AML-193 (cell line): ENCODE data around the gene PRKG1.

Experiments used
- DNase-seq, 2 experiments: peaks; one replicate each; lab custom pipeline; 2025; lab: John Stamatoyannopoulos, UW

The PRKG1 gene

DNA sequence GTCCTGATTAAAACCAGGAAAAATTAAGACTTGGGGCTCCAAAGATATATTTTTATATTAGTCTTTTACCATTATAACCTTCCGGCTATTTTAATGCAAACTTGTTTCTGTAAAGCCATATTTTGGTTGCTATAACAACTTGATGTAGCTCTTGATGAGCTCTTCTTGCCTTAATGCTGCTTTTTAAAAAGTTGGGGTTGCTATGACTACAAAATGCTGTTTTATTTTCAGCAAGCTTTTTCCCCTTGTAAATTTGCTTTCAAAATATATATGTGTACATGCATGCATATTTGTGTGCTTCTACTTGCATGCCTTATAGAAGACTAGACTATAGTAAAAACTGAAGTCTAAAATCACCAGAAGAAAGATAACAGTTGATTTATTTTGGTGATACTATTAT lies 525.4 kb downstream of the PRKG1 start:
- DNase-seq: no peak

GRCh38 chr10:51602326-51602725 lies 528.0 kb downstream of the PRKG1 start:
- DNase-seq: no peak

DNA sequence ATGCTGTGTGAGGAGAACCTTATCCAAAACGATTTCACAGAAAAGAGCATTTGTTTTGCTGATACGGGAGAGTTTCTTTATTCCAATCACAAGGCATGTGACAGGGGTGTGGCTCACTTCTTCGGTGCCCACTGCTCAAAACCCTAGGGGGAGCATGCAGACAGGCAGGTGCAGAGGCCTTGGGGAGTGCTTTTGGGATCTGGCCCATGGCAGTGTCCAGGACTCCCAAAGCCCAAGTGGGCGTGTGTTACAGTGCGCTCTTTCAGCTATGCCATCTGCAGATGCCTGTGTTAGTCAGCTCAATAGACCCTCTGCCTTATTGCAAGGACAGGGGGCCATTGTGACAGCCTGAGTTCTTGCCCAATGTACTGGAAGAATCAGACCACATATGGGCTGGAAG lies 530.3 kb downstream of the PRKG1 start:
- DNase-seq: no peak

DNA sequence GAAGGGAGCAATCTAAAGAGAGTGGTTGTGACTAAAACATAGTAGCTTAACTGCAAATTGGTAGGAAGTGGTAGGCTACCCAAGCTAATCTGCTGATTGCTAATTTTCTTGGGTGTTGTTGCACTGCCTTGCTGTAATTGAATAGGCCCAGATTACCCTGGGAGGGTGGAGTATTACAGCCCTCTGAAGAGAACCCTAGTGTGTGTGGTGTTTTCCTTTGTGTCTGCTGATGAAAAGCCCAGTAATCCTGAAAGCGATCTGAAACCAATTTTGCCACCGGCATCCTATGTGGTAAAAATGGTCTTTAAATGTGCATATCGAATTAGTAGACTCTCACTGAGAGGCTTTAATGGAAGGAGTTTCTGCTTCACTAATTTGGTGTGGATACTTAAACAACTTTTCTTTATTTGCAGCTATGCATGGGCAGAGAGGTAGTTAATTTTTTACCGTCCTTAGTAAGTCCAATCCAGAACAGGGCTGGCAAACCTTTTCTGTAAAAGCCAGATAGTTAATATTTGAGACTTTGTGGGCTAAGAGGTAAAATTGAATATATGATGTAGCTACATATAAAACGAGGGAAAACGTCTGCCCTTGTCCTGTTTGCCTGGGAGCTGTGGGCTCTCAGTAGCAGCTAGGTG lies 532.7 kb downstream of the PRKG1 start:
- DNase-seq: no peak

GRCh38 chr10:51607463-51607835 lies 533.2 kb downstream of the PRKG1 start:
- DNase-seq: no peak

GRCh38 chr10:51608211-51608610 lies 533.9 kb downstream of the PRKG1 start:
- DNase-seq: no peak

- no peak for DNase-seq
These were observed 541.5 kb downstream of the PRKG1 start for GRCh38 chr10:51615764-51616298.

DNA sequence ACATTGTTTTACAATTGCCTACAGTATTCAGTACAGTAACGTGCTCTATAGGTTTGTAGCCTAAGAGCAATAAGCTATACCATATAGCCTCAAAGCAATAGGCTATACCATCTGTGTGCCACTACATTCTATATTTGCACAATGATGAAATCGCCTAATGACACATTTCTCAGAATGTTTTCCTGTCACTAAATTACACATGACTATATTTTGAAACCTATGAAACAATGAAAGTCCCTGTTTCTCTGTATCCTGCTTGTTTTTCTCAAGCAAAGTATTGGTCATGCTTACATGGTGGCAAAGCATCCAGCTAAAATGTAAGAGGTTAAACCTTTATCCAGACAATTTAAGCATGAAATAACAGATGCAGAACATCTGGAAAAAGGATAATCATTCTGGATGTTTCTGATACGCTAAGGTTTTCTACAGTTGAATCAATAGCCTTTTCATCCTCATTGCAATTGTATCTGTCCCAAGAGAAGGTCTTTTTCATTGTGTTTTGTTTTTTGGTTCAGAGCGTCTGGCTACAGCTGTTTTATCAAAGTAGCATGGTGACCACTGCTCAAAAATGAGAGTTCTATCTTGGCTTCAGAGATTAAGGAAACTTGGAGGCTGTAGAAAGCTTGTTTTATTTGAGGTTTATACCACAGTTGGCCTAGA lies 543.4 kb downstream of the PRKG1 start:
- DNase-seq: no peak

- DNase-seq: no peak
These were observed 545.1 kb downstream of the PRKG1 start for GRCh38 chr10:51619365-51619764.

DNA sequence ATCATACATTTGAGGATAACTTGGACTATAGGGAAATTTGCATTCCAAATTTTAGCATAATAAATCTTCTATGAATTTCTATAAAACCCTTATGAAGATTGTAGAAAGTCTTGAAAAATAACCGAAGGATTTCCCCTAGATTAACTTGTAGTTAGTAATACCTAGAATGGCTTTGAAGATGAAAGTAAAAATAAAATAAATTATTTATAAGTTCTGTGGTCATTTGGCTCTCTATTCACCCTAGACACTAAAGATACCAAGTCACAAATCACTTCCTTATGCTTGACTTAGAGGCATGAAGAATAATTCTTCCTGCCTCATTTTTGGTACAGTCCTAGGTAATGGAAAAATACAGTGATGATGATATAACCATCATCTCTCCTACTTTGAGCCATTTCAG lies 545.8 kb downstream of the PRKG1 start:
- DNase-seq: no peak

- DNase-seq: no peak
These were observed 549.7 kb downstream of the PRKG1 start for GRCh38 chr10:51624013-51624412.

- DNase-seq: no peak
These were observed 555.8 kb downstream of the PRKG1 start for GRCh38 chr10:51629934-51630639.

GRCh38 chr10:51630640-51631005 lies 556.3 kb downstream of the PRKG1 start:
- no peak for DNase-seq

DNA sequence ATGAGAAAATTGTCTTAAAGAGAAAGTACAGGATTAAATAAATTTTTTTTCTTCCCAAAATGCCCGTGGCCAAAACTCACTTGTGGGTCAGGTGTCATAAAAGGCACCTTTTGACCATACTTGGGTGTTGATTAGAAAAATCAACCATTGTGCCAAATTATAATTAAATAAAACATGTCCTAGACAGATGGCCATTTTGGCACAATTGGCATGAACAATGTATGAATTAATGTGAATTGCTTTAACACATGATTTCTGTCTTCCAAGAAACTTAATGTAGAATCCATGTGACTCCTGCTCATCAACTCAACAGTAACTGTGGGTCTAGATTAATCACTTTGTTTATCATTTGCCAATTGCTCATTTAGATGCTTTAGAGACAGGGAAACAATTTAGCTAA lies 561.1 kb downstream of the PRKG1 start:
- no peak for DNase-seq

- no peak for DNase-seq
These were observed 563.9 kb downstream of the PRKG1 start for GRCh38 chr10:51638211-51638610.

DNA sequence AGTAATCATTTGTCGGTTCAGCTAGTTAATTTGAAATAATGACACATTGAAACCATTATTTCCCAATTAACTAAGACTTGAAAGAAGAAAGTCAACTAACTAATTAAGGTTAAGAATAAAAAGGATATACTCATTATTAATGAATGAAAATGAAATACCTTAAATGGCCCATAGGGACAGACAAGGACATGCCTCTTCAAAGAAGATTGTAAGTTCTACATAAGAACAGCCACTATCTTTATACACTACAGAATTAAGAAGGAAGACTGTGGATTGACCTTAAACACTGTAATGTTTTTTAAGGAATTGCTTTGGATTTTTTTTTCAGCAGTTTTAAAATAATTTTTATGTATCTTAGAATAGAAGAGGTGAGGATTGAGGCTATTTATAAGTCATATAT lies 564.5 kb downstream of the PRKG1 start:
- no peak for DNase-seq

DNA sequence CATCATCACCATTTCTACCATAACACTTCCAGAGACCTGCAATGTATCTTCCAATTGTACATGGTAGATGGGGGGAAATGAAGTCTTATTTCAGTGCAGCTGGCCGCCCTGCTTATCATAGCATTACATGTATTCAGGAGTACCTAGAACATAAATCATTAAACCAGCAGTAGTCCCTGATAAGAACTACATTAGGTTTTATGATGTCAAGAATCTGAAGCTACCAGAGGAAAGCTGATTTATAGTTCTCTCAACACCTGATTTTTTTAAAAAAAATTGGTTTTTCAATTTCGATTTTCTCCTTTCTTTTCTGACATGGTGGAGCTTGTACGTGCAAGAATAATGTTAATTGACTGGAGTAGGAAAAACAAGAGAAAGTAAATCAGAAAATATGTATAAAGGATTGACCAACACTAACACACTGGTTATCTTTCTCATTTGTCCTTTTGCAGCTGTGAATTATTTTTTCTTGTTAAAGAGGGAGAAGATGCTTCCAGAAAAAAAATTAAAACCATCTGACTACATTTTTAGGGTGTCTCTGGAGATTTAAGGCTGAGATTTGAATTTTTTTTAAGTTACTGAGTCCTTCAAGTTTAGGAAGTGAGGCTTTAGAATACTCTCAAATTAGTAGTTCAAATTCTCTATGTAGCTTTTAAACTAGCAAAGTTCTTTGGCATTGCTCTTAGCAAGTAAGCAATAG lies 566.0 kb downstream of the PRKG1 start:
- DNase-seq: no peak

- no peak for DNase-seq
These were observed 568.3 kb downstream of the PRKG1 start for GRCh38 chr10:51642581-51642980.

DNA sequence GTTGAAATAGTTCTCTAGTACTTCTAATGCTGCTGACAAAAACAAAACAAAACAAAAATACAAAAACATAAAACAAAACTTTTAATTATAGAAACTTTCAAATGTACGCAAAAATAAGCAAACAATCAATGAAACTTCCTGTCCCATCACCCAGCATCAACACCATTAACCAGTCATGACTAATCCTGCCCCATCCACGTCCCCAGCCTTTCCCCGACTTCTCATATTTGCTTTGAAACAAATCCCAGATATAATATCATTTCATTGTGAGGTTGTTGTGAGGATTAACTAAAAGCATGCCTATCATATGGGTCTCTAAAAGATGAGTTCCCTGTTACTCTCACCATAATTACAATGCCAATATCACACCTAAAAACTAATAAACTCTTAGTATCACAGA lies 569.4 kb downstream of the PRKG1 start:
- DNase-seq: no peak

GRCh38 chr10:51649064-51649463 lies 574.8 kb downstream of the PRKG1 start:
- no peak for DNase-seq

DNA sequence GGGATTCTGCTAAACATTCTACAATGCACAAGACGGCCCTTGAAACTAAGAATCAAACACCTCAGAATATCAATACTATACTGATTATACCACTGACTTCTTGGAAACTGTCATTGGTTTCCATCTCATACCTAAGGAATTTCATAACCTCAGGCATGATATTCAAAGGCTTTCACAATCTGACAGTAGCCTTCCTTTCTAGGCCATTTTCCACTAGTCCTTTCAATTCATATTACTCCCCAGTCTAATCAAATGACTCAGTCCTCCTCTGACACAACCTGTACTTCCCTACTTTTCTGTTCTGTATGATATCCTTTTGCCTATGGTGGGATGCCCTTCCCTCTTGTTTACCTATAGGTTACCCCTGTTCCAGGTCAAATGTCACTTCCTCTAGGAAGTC lies 576.8 kb downstream of the PRKG1 start:
- DNase-seq: no peak

- DNase-seq: no peak
These were observed 578.7 kb downstream of the PRKG1 start for GRCh38 chr10:51653025-51653424.

- no peak for DNase-seq
These were observed 580.6 kb downstream of the PRKG1 start for GRCh38 chr10:51654918-51655317.
